Suppressor macrophage (primary cell): ENCODE measurements around the gene EXOC4.
"Not testable (repeated sequence)": the region's sequence is repeated elsewhere in the genome, so short reads cannot be mapped to it uniquely, and the experiment has no call there.

Experiments used
- DNase-seq, 4 experiments: peaks; one replicate each; pipeline ENCODE4 v3.0.0-alpha.2; 2020 to 2022

The EXOC4 gene

GRCh38 chr7:133955208-133955607, 702.3 kb downstream of the EXOC4 start:
- no peak for DNase-seq

- DNase-seq, result no peak
Observed at GRCh38 chr7:133957845-133958244, 705.0 kb downstream of the EXOC4 start.

GRCh38 chr7:133958822-133959221, 705.9 kb downstream of the EXOC4 start:
- no peak for DNase-seq

GRCh38 chr7:133959505-133959904, 706.6 kb downstream of the EXOC4 start:
- no peak for DNase-seq

GRCh38 chr7:133961724-133962123, 708.8 kb downstream of the EXOC4 start:
- DNase-seq, result no peak

GRCh38 chr7:133962646-133963045, 709.8 kb downstream of the EXOC4 start:
- no peak for DNase-seq

GRCh38 chr7:133963629-133964028, 710.8 kb downstream of the EXOC4 start:
- DNase-seq, result no peak

GRCh38 chr7:133971625-133972024, 718.7 kb downstream of the EXOC4 start:
- no peak for DNase-seq

GRCh38 chr7:133973710-133974109, 720.8 kb downstream of the EXOC4 start:
- DNase-seq, result no peak

GRCh38 chr7:133975130-133975529, 722.3 kb downstream of the EXOC4 start:
- no peak for DNase-seq

- no peak for DNase-seq
Observed at GRCh38 chr7:133976140-133976539, 723.3 kb downstream of the EXOC4 start.

GRCh38 chr7:133977409-133978274, 724.8 kb downstream of the EXOC4 start:
- DNase-seq, result no peak

GRCh38 chr7:133978502-133979295, 725.8 kb downstream of the EXOC4 start:
- DNase-seq, result no peak

GRCh38 chr7:133980804-133981203, 727.9 kb downstream of the EXOC4 start:
- no peak for DNase-seq

GRCh38 chr7:133983685-133984419, 731.0 kb downstream of the EXOC4 start:
- DNase-seq, result no peak

- DNase-seq, result no peak
Observed at GRCh38 chr7:133985300-133985699, 732.4 kb downstream of the EXOC4 start.

- no peak for DNase-seq
Observed at GRCh38 chr7:133987582-133987981, 734.7 kb downstream of the EXOC4 start.

GRCh38 chr7:133993547-133993946, 740.7 kb downstream of the EXOC4 start:
- DNase-seq, result no peak

GRCh38 chr7:133994100-133994499, 741.2 kb downstream of the EXOC4 start:
- DNase-seq, result not testable (repeated sequence)

GRCh38 chr7:133997463-133997862, 744.6 kb downstream of the EXOC4 start:
- DNase-seq, result no peak

- DNase-seq, result no peak
Observed at GRCh38 chr7:133999178-133999577, 746.3 kb downstream of the EXOC4 start.

- DNase-seq, result no peak
Observed at GRCh38 chr7:134004829-134005505, 752.1 kb downstream of the EXOC4 start.
